Trophoblast cell (in vitro differentiated cells and primary cell): ENCODE measurements around the gene ZBTB20.
A peak's percentile ranks its signal among the peaks of the same experiment; 100 is the strongest.

Experiments used
- DNase-seq, 2 donors: peaks; one replicate each; pipeline ENCODE4 v3.0.0-alpha.2; 2016
- H2AFZ ChIP-seq: 2 replicates; pipeline ENCODE4 v1.6.1; 2013; ENCODE audit warnings: low read length, moderate library complexity, mild to moderate bottlenecking; ENCODE audit not compliant: insufficient read depth, poor library complexity
- H2AK5ac ChIP-seq: 2 replicates; pipeline ENCODE4 v1.6.1; 2013; ENCODE audit warnings: mild to moderate bottlenecking, low read length
- H2BK120ac ChIP-seq: 2 replicates; pipeline ENCODE4 v1.6.1; 2013; ENCODE audit warnings: low read length, mild to moderate bottlenecking, moderate library complexity; ENCODE audit not compliant: insufficient read depth, poor library complexity
- H2BK12ac ChIP-seq: 2 replicates; pipeline ENCODE4 v1.6.1; 2013; ENCODE audit warnings: mild to moderate bottlenecking, low read length, moderate library complexity
- H2BK5ac ChIP-seq: 2 replicates; pipeline ENCODE4 v1.6.1; 2013; ENCODE audit warnings: low read length, low read depth, moderate library complexity, mild to moderate bottlenecking; ENCODE audit not compliant: poor library complexity
- H3K14ac ChIP-seq: 2 replicates; pipeline ENCODE4 v1.6.1; 2013; ENCODE audit warnings: mild to moderate bottlenecking, low read length
- H3K18ac ChIP-seq: 2 replicates; pipeline ENCODE4 v1.6.1; 2013; ENCODE audit warnings: mild to moderate bottlenecking, low read length
- H3K23ac ChIP-seq: 2 replicates; pipeline ENCODE4 v1.6.1; 2013; ENCODE audit warnings: low read length
- H3K27ac ChIP-seq: 2 replicates; pipeline ENCODE4 v1.5.1; 2013; ENCODE audit warnings: low read depth, mild to moderate bottlenecking, inconsistent platforms, low read length, moderate library complexity
- H3K27me3 ChIP-seq: 2 replicates; pipeline ENCODE4 v1.6.1; 2013; ENCODE audit warnings: inconsistent platforms, mild to moderate bottlenecking, low read length, moderate library complexity; ENCODE audit not compliant: insufficient read depth
- H3K36me3 ChIP-seq, 2 experiments: 1 replicate in 1 of 2; 2 replicates in 1 of 2; pipeline ENCODE4 v1.6.1; 2013; ENCODE audit warnings: low read length in 2 of 2, mild to moderate bottlenecking in 2 of 2, moderate library complexity in 1 of 2; ENCODE audit not compliant: insufficient read depth in 2 of 2, control insufficient read depth in 1 of 2
- H3K4ac ChIP-seq: 2 replicates; pipeline ENCODE4 v1.6.1; 2013; ENCODE audit warnings: low read depth, mild to moderate bottlenecking, low read length, moderate library complexity
- H3K4me1 ChIP-seq, 2 experiments: 1 replicate in 1 of 2; 2 replicates in 1 of 2; pipeline ENCODE4 v1.6.1; 2013; ENCODE audit warnings: low read length in 2 of 2, mild to moderate bottlenecking in 2 of 2, moderate library complexity in 1 of 2; ENCODE audit not compliant: insufficient read depth in 2 of 2, control insufficient read depth in 1 of 2
- H3K4me2 ChIP-seq: 2 replicates; pipeline ENCODE4 v1.6.1; 2013; ENCODE audit warnings: inconsistent platforms, mild to moderate bottlenecking, low read length, moderate library complexity
- H3K4me3 ChIP-seq: 2 replicates; pipeline ENCODE4 v1.5.1; 2013; ENCODE audit warnings: mild to moderate bottlenecking, low read depth, low read length, inconsistent platforms
- H3K79me1 ChIP-seq: one replicate; pipeline ENCODE4 v1.6.1; 2013; ENCODE audit warnings: low read length
- H3K79me2 ChIP-seq: 2 replicates; pipeline ENCODE4 v1.6.1; 2013; ENCODE audit warnings: low read length, mild to moderate bottlenecking; ENCODE audit not compliant: control insufficient read depth, insufficient read depth, poor library complexity
- H3K9ac ChIP-seq: 2 replicates; pipeline ENCODE4 v1.6.1; 2013; ENCODE audit warnings: mild to moderate bottlenecking, low read length
- H3K9me3 ChIP-seq: 2 replicates; pipeline ENCODE4 v1.6.1; 2013; ENCODE audit warnings: low read depth, mild to moderate bottlenecking, control low read depth, inconsistent platforms, low read length; ENCODE audit not compliant: insufficient read depth
- H4K12ac ChIP-seq: 2 replicates; pipeline ENCODE4 v1.6.1; 2013; ENCODE audit warnings: low read depth, mild to moderate bottlenecking, low read length, moderate library complexity
- H4K8ac ChIP-seq: 2 replicates; pipeline ENCODE4 v1.6.1; 2013; ENCODE audit warnings: low read depth, mild to moderate bottlenecking, low read length, moderate library complexity
- H4K91ac ChIP-seq: one replicate; pipeline ENCODE4 v1.6.1; 2013; ENCODE audit warnings: low read depth, mild to moderate bottlenecking, low read length, moderate library complexity
- WGBS: extraction: QIAGEN DNeasy Blood & Tissue Kit; methylation state at CpG from one replicate; pipeline ENCODE4 v1.1.7; 2013; ENCODE audit warnings: missing lambda C conversion rate; ENCODE audit not compliant: insufficient read length, insufficient coverage; ENCODE audit errors: extremely low coverage; 5-methylcytosine and 5-hydroxymethylcytosine counted together

Gene ZBTB20

DNA sequence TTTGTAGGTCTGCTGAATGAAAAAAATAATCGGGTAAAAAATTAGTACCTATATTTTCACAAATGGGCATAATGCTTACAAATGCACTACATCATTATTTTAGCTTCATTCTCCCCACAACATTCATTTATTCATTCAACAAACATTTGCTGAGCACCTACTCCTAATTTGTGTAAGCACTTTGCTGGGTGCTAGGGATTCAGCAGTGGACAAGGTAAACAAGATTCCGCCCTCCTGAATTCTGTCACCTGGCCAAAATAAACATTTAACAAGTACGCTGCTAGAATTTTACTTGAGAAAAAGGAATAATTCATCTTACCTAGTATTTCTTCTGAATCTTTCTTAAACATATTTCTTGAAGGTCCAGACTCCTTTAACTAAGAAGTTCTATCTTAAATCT is 781.2 kb downstream of the ZBTB20 start:
- no peaks in the 10 kb centered on the region for H3K4me1 ChIP-seq
- H3K79me2 ChIP-seq, result no peaks in the 10 kb centered on the region
- H3K4me3 ChIP-seq, result no peak overlapping the region
- H3K18ac ChIP-seq, result no peak overlapping the region
- no peak overlapping the region for H4K12ac ChIP-seq
- H2BK120ac ChIP-seq, result no peak overlapping the region
- H4K91ac ChIP-seq, result no peak overlapping the region
- no peak overlapping the region for H3K23ac ChIP-seq
- no peak overlapping the region for H2BK12ac ChIP-seq
- no peaks in the 10 kb centered on the region for H3K27me3 ChIP-seq
- H4K8ac ChIP-seq, result no peak overlapping the region
- no peak overlapping the region for H3K9ac ChIP-seq
- H2BK5ac ChIP-seq, result no peak overlapping the region
- no peak overlapping the region for H3K4ac ChIP-seq
- WGBS, result no CpG with 5 or more reads among the region's 3 CpGs
- H2AK5ac ChIP-seq, result no peak overlapping the region
- H2AFZ ChIP-seq, result no peak overlapping the region
- no peaks in the 10 kb centered on the region for H3K36me3 ChIP-seq
- no peak overlapping the region for H3K14ac ChIP-seq
- DNase-seq, result no peak
- H3K27ac ChIP-seq, result no peak overlapping the region
- no peaks in the 10 kb centered on the region for H3K9me3 ChIP-seq
- H3K4me2 ChIP-seq, result no peak overlapping the region
- H3K79me1 ChIP-seq, result no peaks in the 10 kb centered on the region

- Histone ChIP-seq H3K4ac (no peak overlapping the region), H2AK5ac (no peak overlapping the region), H2BK12ac (no peak overlapping the region), H3K79me2 (no peaks in the 10 kb centered on the region), H3K14ac (no peak overlapping the region), H3K9ac (no peak overlapping the region), H3K4me1 (no peaks in the 10 kb centered on the region), H2BK5ac (no peak overlapping the region), H3K9me3 (no peaks in the 10 kb centered on the region), H4K12ac (no peak overlapping the region), H4K91ac (no peak overlapping the region), H3K27ac (no peak overlapping the region), H3K27me3 (no peaks in the 10 kb centered on the region), H3K79me1 (no peaks in the 10 kb centered on the region), H3K18ac (no peak overlapping the region), H2AFZ (no peak overlapping the region), H3K23ac (no peak overlapping the region), H2BK120ac (no peak overlapping the region), H3K4me2 (no peak overlapping the region), H3K4me3 (no peak overlapping the region), H3K36me3 (no peaks in the 10 kb centered on the region), H4K8ac (no peak overlapping the region)
- no peak for DNase-seq
- WGBS, result no CpG with 5 or more reads among the region's 6 CpGs
Observed at GRCh38 chr3:114364806-114365654, 782.1 kb downstream of the ZBTB20 start.

DNA sequence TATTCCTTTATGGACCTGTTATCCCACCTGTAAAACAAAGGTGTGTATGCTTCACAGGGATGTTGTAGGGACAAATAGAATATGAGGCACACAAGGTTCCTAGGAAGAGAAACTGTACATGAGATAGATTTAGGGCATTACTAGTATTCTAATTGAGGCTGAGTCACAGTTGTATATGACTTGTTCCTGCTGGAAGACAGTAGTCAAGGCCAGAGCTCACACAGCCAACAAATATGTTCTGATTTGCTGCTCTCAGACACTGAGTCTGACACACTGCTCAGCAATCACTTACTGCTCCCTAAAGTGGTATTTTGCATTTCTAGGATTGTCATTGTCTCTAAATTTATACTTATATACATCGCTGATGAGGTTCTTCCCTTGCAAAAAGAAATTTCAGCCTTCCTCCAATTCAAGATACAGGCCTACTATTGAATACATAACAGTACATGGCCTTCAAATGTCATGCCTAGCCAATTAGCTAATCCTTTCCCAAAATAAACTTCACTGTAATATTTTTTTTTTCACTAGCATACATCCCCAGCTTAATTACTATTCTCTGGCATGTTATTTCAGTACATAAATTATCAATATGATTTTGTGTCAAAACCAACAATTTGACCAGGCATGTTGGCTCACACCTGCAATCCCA is 783.4 kb downstream of the ZBTB20 start:
- H3K9ac ChIP-seq, result no peak overlapping the region
- H3K4me2 ChIP-seq, result no peak overlapping the region
- H3K18ac ChIP-seq, result no peak overlapping the region
- H3K9me3 ChIP-seq, result no peaks in the 10 kb centered on the region
- H2AK5ac ChIP-seq, result no peak overlapping the region
- H3K4me3 ChIP-seq, result no peak overlapping the region
- H2AFZ ChIP-seq, result no peak overlapping the region
- no peaks in the 10 kb centered on the region for H3K27me3 ChIP-seq
- DNase-seq, result no peak
- H3K4me1 ChIP-seq, result no peaks in the 10 kb centered on the region
- H3K79me1 ChIP-seq, result no peaks in the 10 kb centered on the region
- no peak overlapping the region for H3K23ac ChIP-seq
- no peak overlapping the region for H4K12ac ChIP-seq
- H3K4ac ChIP-seq, result no peak overlapping the region
- no peaks in the 10 kb centered on the region for H3K36me3 ChIP-seq
- no peak overlapping the region for H4K91ac ChIP-seq
- no CpG with 5 or more reads among the region's 1 CpG for WGBS
- no peak overlapping the region for H3K14ac ChIP-seq
- no peak overlapping the region for H2BK12ac ChIP-seq
- no peak overlapping the region for H4K8ac ChIP-seq
- no peak overlapping the region for H2BK5ac ChIP-seq
- no peak overlapping the region for H3K27ac ChIP-seq
- no peaks in the 10 kb centered on the region for H3K79me2 ChIP-seq
- no peak overlapping the region for H2BK120ac ChIP-seq

DNA sequence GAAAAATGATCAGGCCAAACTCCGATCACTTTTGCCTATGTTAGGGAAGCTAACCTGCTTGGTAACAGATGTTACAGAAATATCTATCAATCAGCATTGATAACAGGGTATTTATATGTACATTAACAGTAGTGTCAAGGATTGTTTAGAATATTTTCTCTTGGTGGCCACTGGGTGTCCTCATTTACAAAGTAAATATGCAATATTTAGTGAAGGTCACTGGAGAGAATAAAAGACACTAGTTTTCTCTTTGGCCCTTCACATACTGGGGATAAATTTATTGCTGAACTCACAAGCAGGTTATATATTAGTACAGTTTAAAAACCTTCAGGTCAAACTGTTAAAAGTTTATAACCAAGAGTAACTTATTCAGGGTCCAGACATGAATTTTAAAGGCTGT is 784.3 kb downstream of the ZBTB20 start:
- Histone ChIP-seq H3K4me1 (no peaks in the 10 kb centered on the region), H2AK5ac (no peak overlapping the region), H3K23ac (no peak overlapping the region), H3K27ac (no peak overlapping the region), H3K36me3 (no peaks in the 10 kb centered on the region), H3K4ac (no peak overlapping the region), H3K79me1 (no peaks in the 10 kb centered on the region), H4K91ac (no peak overlapping the region), H3K27me3 (no peaks in the 10 kb centered on the region), H3K18ac (no peak overlapping the region), H3K9ac (no peak overlapping the region), H3K9me3 (no peaks in the 10 kb centered on the region), H3K4me2 (no peak overlapping the region), H2AFZ (no peak overlapping the region), H4K12ac (no peak overlapping the region), H2BK12ac (no peak overlapping the region), H3K14ac (no peak overlapping the region), H2BK5ac (no peak overlapping the region), H3K79me2 (no peaks in the 10 kb centered on the region), H2BK120ac (no peak overlapping the region), H4K8ac (no peak overlapping the region), H3K4me3 (no peak overlapping the region)
- WGBS, result no CpG with 5 or more reads among the region's 1 CpG
- DNase-seq, result peak in 1 of 2 donors; percentile 37
